SK-N-SH (cell line): ENCODE results near the gene LOX. TPM values are rescaled to one million over a fixed set of nuclear protein-coding genes. Genes with fewer than 3 reads are reported as not detected.

Source experiments
- CTCF ChIA-PET: fragments of 300-600, 350-600 bp; formaldehyde crosslinking; extraction: SDS; loops from one replicate; lab custom pipeline; 2021; lab: Yijun Ruan, JAX
- POLR2A ChIA-PET: fragments of 350-600 bp; sonication (Branson Sonifier 250); formaldehyde crosslinking; extraction: SDS; loops from one replicate; lab custom pipeline; 2020; ENCODE audit warnings: antibody characterized with exemption, inconsistent platforms; lab: Yijun Ruan, JAX
- DNase-seq: peaks from one replicate; pipeline ENCODE4 v3.0.0; 2012
- H2AFZ ChIP-seq: fragments of 200-600 bp; sonication (generic); 2 replicates; pipeline ENCODE4 v1.8.1; 2016; ENCODE audit warnings: antibody characterized with exemption, mild to moderate bottlenecking, low read depth
- H3F3A ChIP-seq: fragments of 200-600 bp; sonication (generic); replicated peaks from 2 replicates; pipeline ENCODE3; 2016; ENCODE audit warnings: antibody characterized with exemption, mild to moderate bottlenecking; ENCODE audit not compliant: insufficient read depth
- H3K27ac ChIP-seq, 2 experiments: fragments of 200-500 bp in 1 of 2; fragments of 200-600 bp in 1 of 2; sonication (Bioruptor generic) in 1 of 2; sonication (generic), shearing (Covaris generic) in 1 of 2; 2 replicates each; pipeline versions ENCODE4 v1.5.1 to v1.6.1; 2014 to 2016; ENCODE audit warnings: low read depth in 2 of 2, inconsistent platforms in 1 of 2, low read length in 1 of 2, mild to moderate bottlenecking in 1 of 2, mixed read lengths in 1 of 2
- H3K27me3 ChIP-seq: fragments of 200-600 bp; sonication (generic), shearing (Covaris generic); 2 replicates; pipeline ENCODE4 v1.6.1; 2016; ENCODE audit warnings: mixed run types; ENCODE audit not compliant: insufficient read depth
- H3K36me3 ChIP-seq, 2 experiments: fragments of 200-500 bp in 1 of 2; fragments of 200-600 bp in 1 of 2; sonication (Bioruptor generic) in 1 of 2; sonication (generic) in 1 of 2; replicated peaks in 1 of 2; 2 replicates each; pipeline versions ENCODE3 to v1.5.1; 2014 to 2016; ENCODE audit warnings: low read length in 1 of 2, mild to moderate bottlenecking in 1 of 2; ENCODE audit not compliant: insufficient read depth in 2 of 2, control insufficient read depth in 1 of 2
- H3K4me1 ChIP-seq, 2 experiments: fragments of 200-500 bp in 1 of 2; fragments of 200-600 bp in 1 of 2; sonication (Bioruptor generic) in 1 of 2; sonication (generic), shearing (Covaris generic) in 1 of 2; 2 replicates each; pipeline versions ENCODE4 v1.5.1 to v1.6.1; 2014 to 2016; ENCODE audit warnings: low read depth in 1 of 2, low read length in 1 of 2, mixed run types in 1 of 2; ENCODE audit not compliant: insufficient read depth in 2 of 2, control insufficient read depth in 1 of 2
- H3K4me2 ChIP-seq: fragments of 200-600 bp; sonication (generic), shearing (Covaris generic); 2 replicates; pipeline ENCODE4 v1.6.1; 2017; ENCODE audit warnings: mixed run types
- H3K4me3 ChIP-seq, 2 experiments: fragments of 200-500 bp in 1 of 2; fragments of 200-600 bp in 1 of 2; sonication (Bioruptor generic) in 1 of 2; sonication (generic), shearing (Covaris generic) in 1 of 2; 2 replicates each; pipeline versions ENCODE4 v1.5.1 to v1.8.1; 2014 to 2016; ENCODE audit warnings: low read depth in 2 of 2, inconsistent platforms in 1 of 2, low read length in 1 of 2, mild to moderate bottlenecking in 1 of 2, mixed read lengths in 1 of 2, moderate library complexity in 1 of 2
- H3K79me2 ChIP-seq: fragments of 200-600 bp; sonication (generic); 2 replicates; pipeline ENCODE4 v1.8.1; 2017; ENCODE audit warnings: mild to moderate bottlenecking; ENCODE audit not compliant: insufficient read depth
- H3K9ac ChIP-seq: fragments of 200-600 bp; sonication (generic); 2 replicates; pipeline ENCODE4 v1.6.1; 2017; ENCODE audit warnings: mixed run types
- H3K9me2 ChIP-seq: fragments of 200-600 bp; sonication (generic); 2 replicates; pipeline ENCODE4 v1.6.1; 2017; ENCODE audit warnings: mixed run types
- H3K9me3 ChIP-seq: fragments of 200-600 bp; sonication (generic); 2 replicates; pipeline ENCODE4 v1.6.1; 2017; ENCODE audit warnings: mixed run types, mild to moderate bottlenecking, moderate library complexity
- H4K20me1 ChIP-seq: fragments of 200-600 bp; sonication (generic); 2 replicates; pipeline ENCODE4 v1.6.1; 2017; ENCODE audit warnings: mild to moderate bottlenecking, mixed run types; ENCODE audit not compliant: insufficient read depth
- CHD2 ChIP-seq: fragments of 150-350 bp; IDR thresholded peaks from 2 replicates; pipeline ENCODE4 v1.6.1; 2018; ENCODE audit warnings: low read length; ENCODE audit not compliant: partially characterized antibody
- ELF1 ChIP-seq: IDR thresholded peaks from 2 replicates; pipeline ENCODE4 v1.4.0; 2012
- EP300 ChIP-seq, 2 experiments: IDR thresholded peaks; 2 replicates each; pipeline versions ENCODE4 v1.4.0 to v1.6.1; 2012; ENCODE audit warnings: borderline replicate concordance in 1 of 2, low read depth in 1 of 2, low read length in 1 of 2
- EZH2phosphoT487 ChIP-seq: fragments of 200-600 bp; sonication (generic); IDR thresholded peaks from 2 replicates; pipeline ENCODE4 v1.6.1; 2017; ENCODE audit warnings: low read depth, mixed run types, mild to moderate bottlenecking, antibody characterized with exemption, moderate library complexity, borderline replicate concordance
- FOXJ3 ChIP-seq: sonication (generic); formaldehyde crosslinking; IDR thresholded peaks from 2 replicates; pipeline ENCODE4 v1.5.1; 2020; ENCODE audit warnings: mild to moderate bottlenecking, missing genetic modification reagents
- GATA2 ChIP-seq: sonication (generic); formaldehyde crosslinking; IDR thresholded peaks from 2 replicates; pipeline ENCODE4 v1.5.0; 2020; ENCODE audit warnings: mild to moderate bottlenecking, missing genetic modification reagents
- IRF3 ChIP-seq: fragments of 150-350 bp; IDR thresholded peaks from 2 replicates; pipeline ENCODE4 v1.6.1; 2016; ENCODE audit warnings: mild to moderate bottlenecking, low read depth, low read length
- JUND ChIP-seq: IDR thresholded peaks from 2 replicates; pipeline ENCODE4 v1.4.0; 2012
- MAX ChIP-seq: IDR thresholded peaks from 2 replicates; pipeline ENCODE4 v1.4.0; 2012; ENCODE audit warnings: low read depth
- MEF2A ChIP-seq: IDR thresholded peaks from 2 replicates; pipeline ENCODE4 v1.4.0; 2012; ENCODE audit warnings: low read depth, borderline replicate concordance
- MXI1 ChIP-seq: IDR thresholded peaks from 2 replicates; pipeline ENCODE4 v1.6.1; 2012; ENCODE audit warnings: mild to moderate bottlenecking, low read depth, low read length, improper control_type of control experiment
- NRF1 ChIP-seq: IDR thresholded peaks from 2 replicates; pipeline ENCODE4 v1.6.1; 2012; ENCODE audit warnings: low read depth, mild to moderate bottlenecking, low read length
- POLR2AphosphoS5 ChIP-seq: IDR thresholded peaks from 2 replicates; pipeline ENCODE4 v1.6.1; 2012; ENCODE audit warnings: low read depth, low read length
- RAD21 ChIP-seq: IDR thresholded peaks from 2 replicates; pipeline ENCODE4 v1.6.1; 2012; ENCODE audit warnings: mild to moderate bottlenecking, low read length
- RCOR1 ChIP-seq: fragments of 150-350 bp; IDR thresholded peaks from 2 replicates; pipeline ENCODE4 v1.6.1; 2017; ENCODE audit warnings: antibody characterized with exemption, low read length
- SIN3A ChIP-seq: IDR thresholded peaks from 2 replicates; pipeline ENCODE4 v1.6.1; 2012; ENCODE audit warnings: low read depth, mild to moderate bottlenecking, low read length, moderate library complexity, borderline replicate concordance
- SMC3 ChIP-seq: IDR thresholded peaks from 2 replicates; pipeline ENCODE4 v1.6.1; 2012; ENCODE audit warnings: low read depth, low read length, improper control_type of control experiment
- TAF1 ChIP-seq: IDR thresholded peaks from 2 replicates; pipeline ENCODE4 v1.6.1; 2012; ENCODE audit warnings: low read depth, mild to moderate bottlenecking, low read length, moderate library complexity, borderline replicate concordance
- USF1 ChIP-seq: IDR thresholded peaks from 2 replicates; pipeline ENCODE4 v1.4.0; 2012; ENCODE audit warnings: low read depth, borderline replicate concordance
- ZBTB33 ChIP-seq: IDR thresholded peaks from 2 replicates; pipeline ENCODE4 v1.4.0; 2012; ENCODE audit warnings: low read depth, borderline replicate concordance
- WGBS: methylation state at CpG from one replicate; pipeline ENCODE4 v1.1.6; 2017; ENCODE audit warnings: low lambda C conversion rate; 5-methylcytosine and 5-hydroxymethylcytosine counted together
- polyA plus RNA-seq, 3 experiments: library from polyadenylated mRNA; depleted of rRNA; stranded (reverse); fragments of >200 nt; gene quantifications; 2 replicates each; pipeline ENCODE4 v1.2.3, GENCODE V29; 2012

LOX gene
- polyA plus RNA-seq, 1 of the 3 experiments (the other 2 are of a cell fraction) = 36.3 TPM

DNA sequence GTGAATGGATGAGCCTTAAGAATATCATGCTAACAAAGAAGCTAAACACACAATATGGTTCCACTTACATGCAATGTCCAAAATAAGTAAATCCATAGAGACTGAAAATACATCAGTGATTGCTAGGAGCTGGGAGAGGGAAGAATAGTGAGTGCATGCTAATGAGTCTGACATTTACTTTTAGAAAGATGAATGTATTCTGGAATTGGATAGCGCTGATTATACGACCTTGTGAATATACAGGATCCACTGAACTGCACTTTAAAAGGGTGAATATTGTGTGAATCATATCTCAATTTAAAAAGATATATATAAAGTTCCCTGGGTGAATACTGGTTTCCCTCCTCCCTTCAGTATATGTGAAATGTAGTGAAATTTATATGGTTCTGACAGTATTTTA lies 46.2 kb downstream of the LOX start (continued):
- no peak for TF ChIP-seq IRF3
- no peak for TF ChIP-seq SIN3A
- TF ChIP-seq RAD21 = no peak
- TF ChIP-seq, all 33 proteins: peak for 0

GRCh38 chr5:122030251-122030650 lies 47.8 kb downstream of the LOX start:
- H3K9ac ChIP-seq = no peak overlapping the region
- TF ChIP-seq CHD2 = no peak
- TF ChIP-seq NRF1 = no peak
- TF ChIP-seq POLR2AphosphoS5 = no peak
- TF ChIP-seq ZBTB33 = no peak
- no peak for TF ChIP-seq ELF1
- no peak for TF ChIP-seq EP300 (IDR thresholded peaks at IDR 0.05; ENCODE audit: borderline replicate concordance in 1 of 2, low read depth in 1 of 2, low read length in 1 of 2)
- no peak for TF ChIP-seq FOXJ3 (CRISPR knock-in tag)
- TF ChIP-seq, all 33 proteins: peak for 0
- H3K9me3 ChIP-seq = no peaks in the 10 kb centered on the region
- 0 out of 2 replicates have a peak, but pooled peaks cover 4% of the 10 kb centered on the region for H3K79me2 ChIP-seq
- H3K36me3 ChIP-seq = peaks cover 21 to 26% of the 10 kb centered on the region in 2 experiments
- no peaks in the 10 kb centered on the region; a peak in 1 of 4 replicates for H3K4me1 ChIP-seq
- H3F3A ChIP-seq = peaks cover 12% of the 10 kb centered on the region
- no peak overlapping the region for H3K4me3 ChIP-seq
- no peaks in the 10 kb centered on the region for H3K9me2 ChIP-seq
- H3K4me2 ChIP-seq = no peak overlapping the region
- no peaks in the 10 kb centered on the region for H3K27me3 ChIP-seq
- H4K20me1 ChIP-seq = no peaks in the 10 kb centered on the region
- H2AFZ ChIP-seq = no peak overlapping the region
- CTCF ChIA-PET = interaction anchor here (2.6 kb wide), 1 partner anchor 46 kb away, joined by 7 read pairs; no protein-coding TSS in a partner anchor
- no peak for DNase-seq
- POLR2A ChIA-PET = no interaction called here
- no peak overlapping the region for H3K27ac ChIP-seq

DNA sequence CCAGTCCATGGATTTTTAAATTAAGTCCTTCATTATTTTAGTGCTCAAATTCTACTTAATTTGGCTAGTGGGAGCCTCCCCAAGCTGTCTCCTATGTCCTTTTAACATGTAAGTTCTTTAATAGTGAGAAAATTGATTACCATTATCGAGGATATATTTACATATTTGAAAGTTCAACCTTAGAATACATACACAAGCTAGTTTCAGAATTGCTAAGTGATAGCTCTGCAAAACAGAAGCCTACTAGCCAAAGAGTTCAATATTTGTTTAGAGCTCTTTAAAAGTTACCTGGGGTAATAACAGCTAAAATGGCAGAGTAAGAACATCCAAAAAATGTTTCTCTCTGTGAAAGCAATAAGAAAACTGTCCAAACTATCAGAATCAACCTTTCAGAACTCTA lies 48.2 kb downstream of the LOX start:
- DNase-seq = no peak
- H3K9me3 ChIP-seq = no peaks in the 10 kb centered on the region
- H3F3A ChIP-seq = peaks cover 12% of the 10 kb centered on the region
- no peak overlapping the region for H3K4me3 ChIP-seq
- no peaks in the 10 kb centered on the region; a peak in 1 of 4 replicates for H3K4me1 ChIP-seq
- peaks cover 21 to 26% of the 10 kb centered on the region in 2 experiments for H3K36me3 ChIP-seq
- ChIA-PET CTCF (interaction anchor here (2.6 kb wide), 1 partner anchor 46 kb away, joined by 7 read pairs; no protein-coding TSS in a partner anchor), POLR2A (no interaction called here)
- H4K20me1 ChIP-seq = no peaks in the 10 kb centered on the region
- no peaks in the 10 kb centered on the region for H3K27me3 ChIP-seq
- WGBS = 97% methylated on average over 1 of the region's 1 CpG
- no peak overlapping the region for H3K4me2 ChIP-seq
- H3K9me2 ChIP-seq = no peaks in the 10 kb centered on the region
- no peak overlapping the region for H2AFZ ChIP-seq
- H3K9ac ChIP-seq = no peak overlapping the region
- H3K27ac ChIP-seq = no peak overlapping the region
- H3K79me2 ChIP-seq = 0 out of 2 replicates have a peak, but pooled peaks cover 4% of the 10 kb centered on the region
- no peak for TF ChIP-seq SMC3
- no peak for TF ChIP-seq SIN3A
- no peak for TF ChIP-seq USF1
- TF ChIP-seq POLR2AphosphoS5 = no peak
- TF ChIP-seq MAX = no peak
- no peak for TF ChIP-seq MXI1
- TF ChIP-seq EZH2phosphoT487 = no peak
- no peak for TF ChIP-seq FOXJ3 (CRISPR knock-in tag)
- TF ChIP-seq JUND = no peak
- no peak for TF ChIP-seq RCOR1
- TF ChIP-seq GATA2 (CRISPR knock-in tag) = no peak
- no peak for TF ChIP-seq TAF1
- no peak for TF ChIP-seq MEF2A
- no peak for TF ChIP-seq IRF3
